ENCODE data around the gene LZTR1. TPM values are rescaled to one million over a fixed set of nuclear protein-coding genes. Genes with fewer than 3 reads are reported as not detected.

LZTR1 gene
- total and polyA plus RNA-seq, 10 of the 15 experiments (the other 5 are each of a cell fraction or from before 2014, with no cell fraction given) = 0.82 to 50.3 (median 19.3) TPM

DNA sequence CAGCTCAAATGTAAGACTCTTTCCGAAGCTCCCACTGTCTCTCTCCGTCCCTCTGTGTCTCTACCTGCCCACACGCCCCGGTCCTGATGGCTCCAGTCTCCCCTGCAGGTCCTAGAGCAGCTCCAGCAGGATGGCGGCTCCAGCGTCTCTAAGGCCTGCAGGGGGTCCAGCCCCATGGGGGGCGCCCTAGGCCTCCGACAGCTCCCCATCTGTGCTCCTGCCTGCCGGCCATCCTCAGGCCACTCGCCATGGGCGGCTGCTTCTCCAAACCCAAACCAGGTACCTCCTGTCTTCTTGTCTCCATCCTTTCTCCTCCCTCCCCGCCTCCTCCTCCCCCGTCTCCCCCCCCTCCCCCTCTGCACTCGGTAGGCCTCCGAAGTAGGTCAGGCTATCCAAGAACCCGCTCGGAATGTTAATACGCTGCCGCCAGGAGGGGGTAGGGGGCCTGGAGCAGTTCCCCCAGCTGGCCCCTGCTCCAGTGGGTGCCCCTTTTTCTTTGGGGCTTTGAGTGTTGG lies 14.3 kb upstream of the LZTR1 start (continued):
- TF ChIP-seq, protein P1, sequence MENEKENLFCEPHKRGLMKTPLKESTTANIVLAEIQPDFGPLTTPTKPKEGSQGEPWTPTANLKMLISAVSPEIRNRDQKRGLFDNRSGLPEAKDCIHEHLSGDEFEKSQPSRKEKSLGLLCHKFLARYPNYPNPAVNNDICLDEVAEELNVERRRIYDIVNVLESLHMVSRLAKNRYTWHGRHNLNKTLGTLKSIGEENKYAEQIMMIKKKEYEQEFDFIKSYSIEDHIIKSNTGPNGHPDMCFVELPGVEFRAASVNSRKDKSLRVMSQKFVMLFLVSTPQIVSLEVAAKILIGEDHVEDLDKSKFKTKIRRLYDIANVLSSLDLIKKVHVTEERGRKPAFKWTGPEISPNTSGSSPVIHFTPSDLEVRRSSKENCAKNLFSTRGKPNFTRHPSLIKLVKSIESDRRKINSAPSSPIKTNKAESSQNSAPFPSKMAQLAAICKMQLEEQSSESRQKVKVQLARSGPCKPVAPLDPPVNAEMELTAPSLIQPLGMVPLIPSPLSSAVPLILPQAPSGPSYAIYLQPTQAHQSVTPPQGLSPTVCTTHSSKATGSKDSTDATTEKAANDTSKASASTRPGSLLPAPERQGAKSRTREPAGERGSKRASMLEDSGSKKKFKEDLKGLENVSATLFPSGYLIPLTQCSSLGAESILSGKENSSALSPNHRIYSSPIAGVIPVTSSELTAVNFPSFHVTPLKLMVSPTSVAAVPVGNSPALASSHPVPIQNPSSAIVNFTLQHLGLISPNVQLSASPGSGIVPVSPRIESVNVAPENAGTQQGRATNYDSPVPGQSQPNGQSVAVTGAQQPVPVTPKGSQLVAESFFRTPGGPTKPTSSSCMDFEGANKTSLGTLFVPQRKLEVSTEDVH (IDR thresholded peaks at IDR 0.05; ENCODE audit: low read depth, partially characterized antibody) = no peak
- TF ChIP-seq, protein P2, sequence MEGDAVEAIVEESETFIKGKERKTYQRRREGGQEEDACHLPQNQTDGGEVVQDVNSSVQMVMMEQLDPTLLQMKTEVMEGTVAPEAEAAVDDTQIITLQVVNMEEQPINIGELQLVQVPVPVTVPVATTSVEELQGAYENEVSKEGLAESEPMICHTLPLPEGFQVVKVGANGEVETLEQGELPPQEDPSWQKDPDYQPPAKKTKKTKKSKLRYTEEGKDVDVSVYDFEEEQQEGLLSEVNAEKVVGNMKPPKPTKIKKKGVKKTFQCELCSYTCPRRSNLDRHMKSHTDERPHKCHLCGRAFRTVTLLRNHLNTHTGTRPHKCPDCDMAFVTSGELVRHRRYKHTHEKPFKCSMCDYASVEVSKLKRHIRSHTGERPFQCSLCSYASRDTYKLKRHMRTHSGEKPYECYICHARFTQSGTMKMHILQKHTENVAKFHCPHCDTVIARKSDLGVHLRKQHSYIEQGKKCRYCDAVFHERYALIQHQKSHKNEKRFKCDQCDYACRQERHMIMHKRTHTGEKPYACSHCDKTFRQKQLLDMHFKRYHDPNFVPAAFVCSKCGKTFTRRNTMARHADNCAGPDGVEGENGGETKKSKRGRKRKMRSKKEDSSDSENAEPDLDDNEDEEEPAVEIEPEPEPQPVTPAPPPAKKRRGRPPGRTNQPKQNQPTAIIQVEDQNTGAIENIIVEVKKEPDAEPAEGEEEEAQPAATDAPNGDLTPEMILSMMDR (IDR thresholded peaks at IDR 0.05 in 2 of 3, conservative IDR thresholded peaks at IDR 0.05 in 1 of 3; ENCODE audit: control insufficient read depth in 2 of 3, extremely low read depth in 1 of 3, insufficient read depth in 1 of 3, low read depth in 3 of 3, low read length in 3 of 3) = no peak
- TF ChIP-seq KDM1A (IDR thresholded peaks at IDR 0.05; ENCODE audit: borderline replicate concordance) (no peak), POU2F2 (IDR thresholded peaks at IDR 0.05; ENCODE audit: borderline replicate concordance, low read depth, low read length) (no peak)

GRCh38 chr22:20968281-20968977 lies 13.7 kb upstream of the LZTR1 start:
- H3K27me3 ChIP-seq (replicated peaks in 1 of 2; ENCODE audit: control insufficient read depth in 2 of 2, insufficient read depth in 2 of 2, low read length in 1 of 2) = peaks cover 2 to 4% of the 10 kb centered on the region in 2 experiments; a peak in 3 of 4 replicates

More at GRCh38 chr22:20968281-20968977, 13.7 kb upstream of the LZTR1 start:
- no TSS peak for BruUV-seq (replicated peaks)
- Histone ChIP-seq H3K4me3 (no peak overlapping the region), H3K9me3 (replicated peaks; ENCODE audit: control insufficient read depth, insufficient read depth, low read length) (no peaks in the 10 kb centered on the region), H4K20me1 (ENCODE audit: control insufficient read depth, insufficient read depth) (no peaks in the 10 kb centered on the region), H2AFZ (ENCODE audit: control insufficient read depth, low read depth, low read length) (no peak overlapping the region), H3K4me1 (ENCODE audit: control insufficient read depth, insufficient read depth, low read length) (peaks cover 3% of the 10 kb centered on the region; the same call in 1 of the 2 replicates), H3K27ac (ENCODE audit: control insufficient read depth, insufficient read depth) (no peak overlapping the region), H3K4me2 (ENCODE audit: control insufficient read depth, insufficient read depth) (no peak overlapping the region), H3K36me3 (ENCODE audit: control insufficient read depth in 2 of 2, insufficient read depth in 2 of 2, low read length in 1 of 2) (no peaks in the 10 kb centered on the region), H3K79me2 (ENCODE audit: control insufficient read depth, insufficient read depth, low read length) (no peaks in the 10 kb centered on the region), H3K9ac (ENCODE audit: control insufficient read depth, insufficient read depth, low read length) (no peak overlapping the region)
- TF ChIP-seq CREM (IDR thresholded peaks at IDR 0.05; ENCODE audit: low read depth) (no peak), SPI1 (IDR thresholded peaks at IDR 0.05; ENCODE audit: borderline replicate concordance, insufficient read depth, low read depth, low read length) (peak; percentile 63; the same call in 1 of the 2 replicates)
- ChIA-PET SMC1A (ENCODE audit: uncharacterized antibody, unreplicated experiment) (no interaction called here), CTCF (no interaction called here), RAD21 (ENCODE audit: unreplicated experiment) (no interaction called here), POLR2A (no interaction called here)
- in situ Hi-C loops (cut with MboI) (no loop called here), intact Hi-C loops (cut with micrococcal nuclease; ENCODE audit: unreplicated experiment) (no loop called here)
- DNase-seq (ENCODE audit: low read depth, low spot score) (no peak), ATAC-seq (peak; percentile 63), FAIRE-seq (no peak)
- 34% methylated on average over 7 of the region's 7 CpGs for WGBS (ENCODE audit: insufficient coverage, insufficient replicate concordance, low lambda C conversion rate, missing lambda C conversion rate)
